GM06990 (cell line): ENCODE measurements around the gene EPC2.

ENCODE experiments used
- DNase-seq: peaks from one replicate; pipeline ENCODE4 v3.0.0-alpha.2; 2011; ENCODE audit not compliant: insufficient read length; ENCODE audit errors: extremely low read depth
- H3K27me3 ChIP-seq: replicated peaks from 2 replicates; pipeline ENCODE4 v1.6.0; 2011; ENCODE audit warnings: low read length; ENCODE audit not compliant: control insufficient read depth, insufficient read depth
- H3K36me3 ChIP-seq: 2 replicates; pipeline ENCODE4 v1.5.1; 2011; ENCODE audit warnings: low read length; ENCODE audit not compliant: control insufficient read depth, insufficient read depth
- H3K4me3 ChIP-seq: replicated peaks from 2 replicates; pipeline ENCODE4 v1.5.1; 2011; ENCODE audit warnings: low read depth, mild to moderate bottlenecking, control low read depth, low read length
- TF ChIP-seq, protein P1 (sequence below): IDR thresholded peaks from 2 replicates; pipeline ENCODE4 v1.5.1; 2011; ENCODE audit warnings: low read length, control low read depth, mild to moderate bottlenecking, inconsistent platforms; ENCODE audit not compliant: insufficient read depth, poor library complexity, severe bottlenecking

EPC2 gene

DNA sequence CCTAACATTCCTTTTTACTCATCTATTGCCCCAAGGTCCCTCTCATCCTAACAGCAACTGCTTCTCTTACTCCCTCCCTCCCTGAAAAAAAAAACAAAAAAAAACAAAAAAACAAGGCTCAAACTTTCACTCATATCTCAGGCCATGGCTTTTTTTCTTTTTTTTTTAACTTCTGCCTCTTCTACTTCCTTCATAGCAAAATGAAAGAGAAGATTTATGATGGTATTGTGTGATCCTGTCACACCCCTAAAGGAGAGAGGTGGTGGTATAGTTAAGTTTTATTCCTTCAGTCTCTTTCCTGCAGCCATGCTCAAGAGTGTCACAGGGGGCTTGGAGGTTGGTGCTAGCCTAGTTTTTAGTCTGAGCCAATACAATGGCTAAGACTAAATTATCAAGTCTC lies 21.5 kb upstream of the EPC2 start:
- DNase-seq = no peak
- TF ChIP-seq, protein P1, sequence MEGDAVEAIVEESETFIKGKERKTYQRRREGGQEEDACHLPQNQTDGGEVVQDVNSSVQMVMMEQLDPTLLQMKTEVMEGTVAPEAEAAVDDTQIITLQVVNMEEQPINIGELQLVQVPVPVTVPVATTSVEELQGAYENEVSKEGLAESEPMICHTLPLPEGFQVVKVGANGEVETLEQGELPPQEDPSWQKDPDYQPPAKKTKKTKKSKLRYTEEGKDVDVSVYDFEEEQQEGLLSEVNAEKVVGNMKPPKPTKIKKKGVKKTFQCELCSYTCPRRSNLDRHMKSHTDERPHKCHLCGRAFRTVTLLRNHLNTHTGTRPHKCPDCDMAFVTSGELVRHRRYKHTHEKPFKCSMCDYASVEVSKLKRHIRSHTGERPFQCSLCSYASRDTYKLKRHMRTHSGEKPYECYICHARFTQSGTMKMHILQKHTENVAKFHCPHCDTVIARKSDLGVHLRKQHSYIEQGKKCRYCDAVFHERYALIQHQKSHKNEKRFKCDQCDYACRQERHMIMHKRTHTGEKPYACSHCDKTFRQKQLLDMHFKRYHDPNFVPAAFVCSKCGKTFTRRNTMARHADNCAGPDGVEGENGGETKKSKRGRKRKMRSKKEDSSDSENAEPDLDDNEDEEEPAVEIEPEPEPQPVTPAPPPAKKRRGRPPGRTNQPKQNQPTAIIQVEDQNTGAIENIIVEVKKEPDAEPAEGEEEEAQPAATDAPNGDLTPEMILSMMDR = no peak
- Histone ChIP-seq H3K27me3 (no peaks in the 10 kb centered on the region), H3K4me3 (no peak overlapping the region), H3K36me3 (no peaks in the 10 kb centered on the region)

DNA sequence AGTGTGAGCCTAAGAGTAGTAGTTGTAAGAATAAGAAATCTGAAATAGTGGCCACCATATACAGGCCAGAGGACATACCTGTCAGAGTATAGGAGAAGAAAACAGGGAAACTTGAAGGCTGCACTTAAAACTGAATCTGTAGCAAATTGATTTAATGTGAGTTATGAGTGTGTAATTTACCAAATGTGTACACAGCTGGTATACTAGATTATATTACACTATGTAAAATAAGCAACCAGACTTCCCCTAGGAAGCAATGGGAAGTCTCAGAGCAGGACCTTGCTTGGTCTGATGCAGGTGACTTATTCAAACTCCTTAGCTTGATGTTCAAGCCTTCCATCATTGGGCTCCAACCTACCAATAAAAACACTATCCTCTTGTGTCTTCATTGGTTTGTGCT lies 17.3 kb upstream of the EPC2 start:
- DNase-seq = no peak
- TF ChIP-seq, protein P1 = no peak
- H3K4me3 ChIP-seq = no peak overlapping the region
- no peaks in the 10 kb centered on the region for H3K27me3 ChIP-seq
- no peaks in the 10 kb centered on the region for H3K36me3 ChIP-seq

DNA sequence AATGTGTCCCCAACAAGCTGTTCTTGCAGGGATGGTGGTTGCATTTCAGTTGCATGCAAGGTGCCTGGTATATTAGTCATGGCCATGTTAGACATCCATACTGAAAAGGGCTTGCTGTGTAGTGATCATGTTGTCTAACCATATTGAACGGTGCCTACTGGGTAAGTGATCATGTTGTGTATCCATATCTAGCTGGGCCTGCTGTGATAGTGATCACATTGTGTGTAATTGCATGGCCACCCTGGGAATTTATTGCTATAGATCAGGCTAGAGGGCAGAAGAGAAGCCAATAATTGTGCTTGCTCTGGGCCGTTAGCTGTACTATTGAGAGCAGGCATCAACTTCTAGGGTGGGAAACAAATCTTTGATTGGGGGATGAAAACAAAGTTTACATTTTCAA lies 9.8 kb upstream of the EPC2 start:
- Histone ChIP-seq H3K4me3 (no peak overlapping the region), H3K36me3 (no peaks in the 10 kb centered on the region), H3K27me3 (no peaks in the 10 kb centered on the region; the same call in 1 of the 2 replicates)
- no peak for DNase-seq
- TF ChIP-seq, protein P1 = no peak

GRCh38 chr2:148638543-148638942 lies 6.0 kb upstream of the EPC2 start:
- H3K4me3 ChIP-seq = no peak overlapping the region
- no peaks in the 10 kb centered on the region for H3K36me3 ChIP-seq
- no peaks in the 10 kb centered on the region for H3K27me3 ChIP-seq
- TF ChIP-seq, protein P1 = no peak
- DNase-seq = no peak

GRCh38 chr2:148640767-148641166 lies 3.8 kb upstream of the EPC2 start:
- Histone ChIP-seq H3K27me3 (no peaks in the 10 kb centered on the region), H3K36me3 (no peaks in the 10 kb centered on the region), H3K4me3 (no peak overlapping the region)
- DNase-seq = no peak
- TF ChIP-seq, protein P1 = no peak

GRCh38 chr2:148642112-148642744 lies 2.3 kb upstream of the EPC2 start:
- TF ChIP-seq, protein P1 = no peak
- DNase-seq = no peak
- H3K36me3 ChIP-seq = no peaks in the 10 kb centered on the region
- H3K4me3 ChIP-seq = no peak overlapping the region
- H3K27me3 ChIP-seq = no peaks in the 10 kb centered on the region
